HS-5 (cell line): Measurements from ENCODE around the gene PUS7L.
"Not testable (repeated sequence)": the region's sequence is repeated elsewhere in the genome, so short reads cannot be mapped to it uniquely, and the experiment has no call there.

Experiments
- DNase-seq: peaks from one replicate; pipeline ENCODE4 v3.0.0-alpha.2; 2012; ENCODE audit warnings: low read depth

Gene PUS7L

DNA sequence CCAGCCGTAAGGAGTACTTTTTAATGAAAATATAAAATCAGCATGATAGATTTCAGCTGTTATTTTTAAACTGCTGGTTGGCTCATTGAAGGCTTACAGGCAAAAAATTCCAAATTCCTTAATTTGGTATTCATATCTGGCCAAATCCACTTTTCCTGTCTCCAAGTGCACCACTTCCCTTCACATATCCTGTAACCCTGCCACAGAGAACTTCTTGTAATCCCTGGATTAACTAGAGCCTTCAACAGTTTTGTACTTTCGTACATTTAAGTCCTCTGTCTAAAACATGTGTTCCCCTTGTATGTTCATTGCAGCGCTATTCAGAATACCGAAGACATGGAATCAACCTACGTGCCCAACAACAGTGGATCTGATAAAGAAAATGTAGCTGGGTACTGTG, 9.6 kb downstream of the PUS7L start:
- DNase-seq, result no peak

DNA sequence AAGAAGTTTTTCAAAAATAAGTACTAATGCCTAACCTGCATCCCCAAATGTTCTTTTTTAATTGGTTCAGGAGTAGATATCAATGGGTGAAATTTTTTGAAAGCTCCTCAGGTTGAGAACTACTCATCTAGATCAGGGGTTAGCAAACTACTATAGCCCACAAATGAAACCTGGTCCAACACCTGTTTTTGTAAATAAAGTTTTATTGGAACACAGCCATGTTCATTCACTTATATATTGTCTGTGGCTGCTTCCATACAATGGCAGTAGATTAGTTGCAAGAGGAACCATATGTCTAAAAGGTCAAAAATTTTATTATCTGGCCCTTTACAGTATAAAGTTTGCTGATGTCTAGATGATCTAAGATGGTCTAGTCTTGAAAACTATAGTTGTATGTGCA, 13.8 kb downstream of the PUS7L start:
- DNase-seq, result no peak

DNA sequence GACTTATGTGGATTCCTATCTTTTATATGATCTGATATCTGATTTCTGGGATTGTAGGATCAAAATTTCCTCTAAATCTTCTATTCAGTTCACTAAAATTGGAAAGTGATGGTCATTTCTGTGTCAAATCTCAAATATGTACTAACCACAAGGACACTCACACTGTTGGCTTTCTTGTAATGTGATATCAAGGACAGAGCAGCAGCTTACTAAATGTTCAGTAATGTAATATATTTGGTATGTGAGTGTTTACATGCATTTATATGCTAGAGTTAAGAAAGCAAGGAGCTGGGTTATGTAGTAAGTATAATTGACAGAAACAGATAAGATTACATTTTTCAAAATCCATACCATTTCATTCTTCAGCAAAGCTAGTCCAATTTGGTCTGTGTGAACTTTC, 16.5 kb downstream of the PUS7L start:
- peak; percentile 80 for DNase-seq

DNA sequence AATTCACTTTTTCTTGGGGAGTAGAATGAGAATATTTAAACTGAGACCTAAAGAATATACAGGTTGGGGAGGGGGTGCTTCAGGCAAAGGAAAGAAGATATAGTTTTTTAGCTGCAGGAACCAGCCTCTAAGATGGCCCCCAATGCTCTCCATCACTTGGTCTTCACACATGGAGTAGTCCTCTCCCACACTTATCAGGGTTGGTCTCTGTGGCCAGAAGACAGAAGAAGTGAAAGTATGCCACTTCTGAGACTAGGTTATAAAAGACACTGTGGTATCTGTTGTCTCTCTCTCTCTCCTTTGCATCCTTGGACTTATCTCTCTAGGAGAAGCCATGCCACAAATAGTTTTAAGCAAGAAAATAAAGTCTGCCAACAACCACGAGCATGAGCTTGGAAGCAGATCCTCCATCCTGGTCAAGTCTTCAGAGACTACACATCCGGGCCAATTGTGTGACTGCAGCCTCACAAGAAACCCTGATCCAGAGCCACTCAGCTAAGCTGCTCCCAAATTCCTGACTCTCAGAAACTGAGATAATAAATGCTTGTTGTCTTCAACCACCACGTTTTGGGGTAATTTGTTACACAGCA, 18.0 kb downstream of the PUS7L start:
- DNase-seq, result no peak

DNA sequence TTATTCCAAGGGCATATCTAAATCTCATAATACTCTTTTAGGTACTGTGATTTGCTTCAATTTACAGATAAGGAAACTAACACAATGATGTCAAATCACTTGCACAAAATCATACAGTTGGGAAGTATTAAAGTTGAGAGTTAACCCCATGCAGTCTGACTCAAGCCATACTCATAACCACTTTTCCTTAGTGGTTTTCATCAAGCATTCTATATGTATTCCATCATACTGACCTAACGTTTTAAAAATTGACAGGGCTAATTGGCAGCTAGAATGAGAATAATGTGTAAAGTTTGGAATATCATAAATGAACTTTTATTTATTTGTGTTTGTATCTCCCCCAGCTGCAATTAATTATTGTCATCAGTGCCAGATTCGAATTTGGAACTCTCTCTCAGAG, 20.9 kb downstream of the PUS7L start:
- peak; percentile 78 for DNase-seq

DNA sequence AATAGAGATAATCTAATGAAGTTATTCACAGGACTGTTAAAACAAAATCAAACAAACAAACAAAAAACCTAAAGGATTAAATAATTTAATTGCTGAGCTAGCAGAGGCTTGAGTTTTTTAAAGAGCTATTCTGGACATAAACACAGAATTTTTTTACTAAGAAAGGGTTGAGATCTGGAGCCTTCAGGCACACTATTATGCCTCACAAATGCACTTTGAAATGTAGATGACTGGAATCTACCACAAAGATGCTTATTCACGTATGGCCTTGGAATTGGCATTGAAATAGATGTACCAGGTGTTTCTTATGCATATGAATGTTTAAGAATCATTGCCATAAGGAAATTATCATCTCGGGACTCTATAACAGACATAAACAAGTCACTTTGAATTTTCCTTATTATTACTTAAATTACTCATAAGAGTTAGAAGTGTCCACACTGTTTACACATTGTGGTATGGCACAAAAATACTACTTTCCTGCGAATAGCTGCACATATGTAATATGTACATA, 21.6 kb downstream of the PUS7L start:
- no peak for DNase-seq

DNA sequence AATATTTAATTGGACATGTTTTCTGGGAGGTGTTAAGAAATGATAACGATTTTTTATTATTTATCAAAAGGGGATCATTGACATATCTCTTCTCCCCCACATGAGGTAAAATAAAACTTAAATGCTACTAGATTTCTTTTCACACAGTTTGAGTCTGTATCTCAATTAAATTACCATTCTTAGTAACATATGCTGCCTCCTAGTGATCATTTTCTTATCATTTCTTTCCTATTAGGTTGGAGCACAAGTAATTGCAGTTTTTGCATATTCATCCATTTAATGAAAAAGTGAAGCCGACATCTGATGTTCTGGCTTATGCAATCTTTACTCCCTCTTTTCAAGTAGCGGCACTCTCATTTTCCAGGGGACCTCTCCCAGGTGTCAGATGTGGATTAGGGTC, 24.9 kb downstream of the PUS7L start:
- DNase-seq, result no peak

DNA sequence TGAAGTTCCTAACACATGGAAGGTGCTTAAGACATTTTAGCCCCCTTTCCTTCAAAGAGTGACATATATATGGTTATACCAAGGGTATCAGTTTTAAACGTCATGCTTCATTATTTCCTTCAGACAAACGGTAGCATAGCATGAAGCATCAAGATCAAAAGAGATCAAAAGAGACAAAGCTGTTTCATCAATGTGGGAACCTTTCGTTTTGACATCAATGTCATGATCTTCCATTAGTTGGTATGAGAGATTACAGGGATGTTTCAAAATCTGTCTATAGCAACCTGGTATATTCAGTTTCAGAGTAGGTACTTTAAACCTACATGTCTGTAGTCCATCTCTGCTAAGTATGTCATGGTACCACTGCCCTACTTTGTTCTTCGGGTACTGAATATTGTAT, 28.3 kb downstream of the PUS7L start:
- no peak for DNase-seq

DNA sequence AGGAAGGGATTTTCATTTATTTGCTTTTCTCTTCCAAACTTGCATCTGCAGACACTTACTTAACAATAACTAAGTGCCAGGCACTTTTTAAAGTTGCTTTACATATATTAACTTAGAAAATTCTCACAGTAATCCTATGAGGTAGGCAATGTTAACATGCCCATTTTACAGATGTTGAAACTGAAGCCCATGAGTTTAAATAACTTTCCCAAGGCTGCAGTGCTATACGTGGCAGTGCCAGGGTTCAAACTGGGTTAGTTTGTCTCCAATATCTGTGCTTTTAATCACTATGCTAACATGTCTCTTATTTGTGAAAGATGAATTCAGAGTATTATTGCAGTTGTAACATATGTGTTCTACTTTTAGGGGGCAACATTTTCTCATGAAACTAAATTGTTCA, 29.9 kb downstream of the PUS7L start:
- DNase-seq, result no peak

DNA sequence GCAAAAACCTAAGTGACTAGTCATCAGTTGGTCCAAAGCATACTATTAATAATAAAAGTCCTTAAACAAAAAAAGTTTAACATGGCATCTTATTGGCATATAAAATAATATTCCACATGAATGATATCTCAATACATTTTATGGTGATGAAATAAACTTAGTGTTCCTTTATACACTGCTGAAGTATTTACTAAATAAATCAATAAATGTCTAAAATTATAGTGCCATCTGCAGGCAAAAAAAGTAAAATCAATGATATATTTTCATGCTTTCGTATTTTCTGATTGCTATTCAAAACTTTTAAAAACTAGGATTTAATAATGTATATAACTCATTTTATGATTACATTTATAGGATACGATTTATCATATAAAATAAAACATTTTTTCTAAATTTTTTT, 30.5 kb downstream of the PUS7L start:
- DNase-seq, result no peak

DNA sequence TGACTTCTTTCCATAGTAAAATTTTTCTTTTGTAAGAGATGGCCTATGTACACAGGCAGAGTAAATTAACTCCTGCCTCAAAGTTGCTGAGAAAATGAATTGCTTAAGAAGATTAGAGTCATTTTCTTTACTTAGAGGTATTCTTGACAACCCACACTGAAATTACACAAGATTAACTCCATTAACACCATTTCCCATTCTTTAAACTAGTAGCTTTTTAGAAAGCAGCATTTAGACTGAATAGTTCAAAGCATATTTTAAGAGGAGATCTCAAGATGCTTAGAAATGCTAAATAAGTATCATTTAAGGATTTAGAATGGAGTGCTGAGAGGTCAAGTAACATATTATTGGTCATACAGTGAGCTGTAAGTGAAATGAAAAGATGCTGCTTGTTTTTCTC, 35.5 kb downstream of the PUS7L start:
- DNase-seq, result no peak

DNA sequence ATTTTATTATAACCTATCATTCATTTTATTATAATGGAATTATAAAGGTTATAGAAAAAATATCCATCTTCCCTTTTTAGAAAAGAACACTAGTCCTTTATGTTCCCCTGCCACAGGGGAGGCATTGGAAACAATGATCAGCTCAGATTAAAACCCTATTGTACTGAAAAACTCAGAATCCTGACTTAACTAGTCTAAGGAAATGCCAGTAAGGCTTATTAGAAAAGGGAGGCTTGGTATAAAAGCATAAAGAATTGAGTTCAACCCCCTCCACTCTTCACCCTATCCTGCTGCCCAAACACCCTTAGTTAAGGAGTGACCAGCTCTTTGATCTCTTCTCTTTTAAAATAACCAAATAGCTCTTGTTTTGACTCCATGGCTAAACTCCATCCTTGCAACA, 36.0 kb downstream of the PUS7L start:
- no peak for DNase-seq

DNA sequence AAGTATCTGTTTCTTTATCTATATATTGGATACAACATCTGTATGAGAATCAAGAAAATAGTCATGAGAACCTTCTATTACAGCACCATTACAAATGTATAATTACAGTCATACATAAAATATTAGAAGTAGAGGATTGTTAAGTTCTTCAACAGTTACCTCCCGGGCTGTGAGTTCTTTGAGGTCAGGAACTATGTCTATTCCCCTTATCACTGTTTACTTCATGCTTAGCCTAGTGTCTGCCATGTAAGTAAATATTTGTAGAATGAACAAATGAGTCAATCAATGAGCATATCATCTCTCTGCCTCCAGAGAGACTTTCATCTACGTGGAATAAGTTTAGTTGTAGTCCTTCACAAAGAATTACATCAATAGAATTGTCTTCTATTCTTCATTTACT, 47.2 kb downstream of the PUS7L start:
- no peak for DNase-seq

DNA sequence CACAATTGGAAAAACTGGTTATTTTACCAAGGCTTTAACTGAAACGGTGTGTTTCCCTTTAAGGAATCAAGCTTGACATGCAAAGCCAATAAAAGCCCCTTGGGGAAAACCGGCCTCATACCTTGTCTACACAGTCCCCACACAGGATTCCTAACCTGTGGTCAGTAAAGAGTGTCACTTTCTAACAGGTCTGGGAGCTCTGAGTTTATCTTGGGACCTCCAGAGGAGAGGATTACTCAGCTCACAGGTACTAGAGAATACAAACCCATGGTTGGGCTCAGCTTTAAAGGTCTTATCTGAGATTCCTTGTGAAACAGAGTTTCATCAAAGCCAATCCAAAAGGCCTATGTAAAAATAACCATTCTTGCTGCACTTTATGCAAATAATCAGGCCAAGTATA, 54.8 kb downstream of the PUS7L start:
- not testable (repeated sequence) for DNase-seq

DNA sequence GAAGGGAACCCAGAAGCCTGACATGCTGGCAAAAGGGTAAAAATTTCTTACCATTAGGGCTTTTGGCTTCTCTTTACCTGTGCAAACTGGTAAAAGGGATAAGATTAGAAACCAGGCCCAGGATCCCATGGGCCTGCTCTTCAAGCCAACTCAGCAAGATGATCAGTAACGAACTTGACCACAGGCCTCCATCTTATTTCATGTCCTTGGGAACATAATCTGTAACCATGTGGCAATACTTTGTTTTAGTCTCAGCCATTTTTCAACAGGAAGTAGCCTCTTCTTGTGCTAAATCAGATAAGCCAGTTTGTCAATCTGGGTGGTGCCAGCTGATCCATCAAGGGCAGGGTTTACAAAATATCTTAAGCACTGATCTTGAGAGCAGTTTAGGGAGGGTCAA, 57.4 kb downstream of the PUS7L start:
- not testable (repeated sequence) for DNase-seq

DNA sequence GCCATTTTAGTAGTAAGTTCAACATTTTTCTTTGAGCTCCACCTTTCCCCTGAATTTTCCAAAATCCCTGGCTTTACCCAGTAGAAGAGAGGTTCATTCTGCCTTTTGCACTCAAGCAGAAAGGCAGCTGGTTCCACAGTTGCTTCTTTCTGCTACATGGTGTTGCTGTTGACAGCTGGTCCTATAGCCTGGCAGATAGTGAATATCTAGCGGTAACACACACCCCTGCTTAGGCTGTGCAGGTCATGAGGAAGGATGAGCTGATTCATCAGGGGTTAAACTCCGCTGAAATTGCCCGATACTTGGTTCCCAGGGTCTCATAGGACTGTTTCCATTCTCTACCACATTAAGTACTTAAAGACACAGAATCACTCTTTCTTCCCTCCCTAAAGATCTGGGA, 62.4 kb downstream of the PUS7L start:
- no peak for DNase-seq

DNA sequence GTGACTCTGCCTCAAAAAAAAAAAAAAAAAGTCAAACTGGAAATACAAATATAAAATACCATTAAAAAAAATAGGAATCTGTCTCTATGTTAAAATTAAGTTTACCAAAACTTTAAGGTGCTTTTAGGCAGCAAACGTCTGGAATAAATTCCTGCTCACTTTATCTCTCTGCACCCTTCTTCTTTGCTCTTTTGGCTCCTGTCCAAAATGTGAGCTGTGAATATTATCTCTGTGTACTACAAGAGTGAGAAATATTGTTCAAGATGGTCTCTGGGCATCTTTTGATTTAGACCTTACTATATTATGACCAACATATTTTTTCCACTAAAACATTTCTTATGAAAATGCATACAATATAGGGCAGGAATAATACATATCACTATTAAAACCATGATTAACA, 63.7 kb downstream of the PUS7L start:
- DNase-seq, result no peak

DNA sequence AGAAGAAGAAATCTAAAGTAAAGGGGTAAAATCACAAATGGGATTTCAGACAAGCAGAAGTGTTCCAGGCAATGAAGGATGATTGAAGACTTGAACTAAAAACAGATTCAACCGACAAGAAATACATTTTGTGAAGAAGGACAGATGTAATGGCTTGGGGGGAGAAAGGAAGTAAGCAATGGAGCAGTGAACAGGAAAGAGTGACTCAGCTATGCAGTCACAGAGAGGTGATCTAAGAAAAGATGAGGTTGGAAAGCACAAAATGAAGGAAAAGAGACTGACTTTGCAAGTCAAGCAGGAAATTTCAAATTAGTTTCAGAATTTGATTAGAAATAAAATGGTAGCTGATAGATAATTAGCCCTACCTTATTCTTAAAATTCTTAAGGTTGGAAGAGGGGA, 66.5 kb downstream of the PUS7L start:
- DNase-seq, result peak; percentile 16

DNA sequence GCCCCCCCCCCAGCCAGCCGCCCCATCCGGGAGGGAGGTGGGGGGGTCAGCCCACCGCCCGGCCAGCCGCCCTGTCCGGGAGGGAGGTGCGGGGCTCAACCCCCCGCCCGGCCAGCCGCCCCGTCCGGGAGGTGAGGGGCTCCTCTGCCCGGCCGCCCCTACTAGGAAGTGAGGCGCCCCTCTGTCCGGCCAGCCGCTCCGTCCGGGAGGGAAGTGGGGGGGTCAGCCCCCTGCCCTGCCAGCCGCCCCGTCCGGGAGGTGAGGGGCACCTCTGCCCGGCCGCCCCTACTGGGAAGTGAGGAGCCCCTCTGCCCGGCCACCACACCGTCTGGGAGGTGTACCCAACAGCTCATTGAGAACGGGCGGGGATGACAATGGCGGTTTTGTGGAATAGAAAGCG, 73.1 kb downstream of the PUS7L start:
- not testable (repeated sequence) for DNase-seq

DNA sequence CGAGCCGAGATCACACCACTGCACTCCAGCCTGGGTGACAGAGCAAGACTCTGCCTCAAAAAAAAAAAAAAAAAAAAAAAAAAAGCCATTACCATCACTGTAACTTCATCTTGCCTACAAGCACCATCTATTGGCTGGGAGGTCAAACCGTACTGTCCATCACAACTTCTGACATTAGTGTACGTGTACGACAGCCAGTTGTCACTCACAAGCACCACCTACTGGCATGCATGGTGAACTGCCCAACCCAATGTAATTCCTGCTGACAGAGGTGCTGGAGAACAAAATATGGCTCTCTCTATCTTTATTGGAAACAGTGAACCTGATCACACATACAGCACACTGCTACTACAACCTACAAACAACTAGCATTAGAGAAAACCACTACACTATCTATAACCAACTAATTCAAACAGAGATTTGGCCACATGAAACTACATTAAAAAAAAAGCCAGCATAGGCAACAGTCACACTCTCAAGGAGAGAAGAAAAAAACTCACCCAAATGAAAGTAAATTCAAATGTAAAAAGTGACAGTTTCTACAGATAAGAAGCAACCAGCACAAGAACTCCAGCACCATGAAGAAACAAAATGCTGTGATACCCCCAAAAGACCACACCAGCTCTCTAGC, 82.3 kb downstream of the PUS7L start:
- DNase-seq, result no peak

DNA sequence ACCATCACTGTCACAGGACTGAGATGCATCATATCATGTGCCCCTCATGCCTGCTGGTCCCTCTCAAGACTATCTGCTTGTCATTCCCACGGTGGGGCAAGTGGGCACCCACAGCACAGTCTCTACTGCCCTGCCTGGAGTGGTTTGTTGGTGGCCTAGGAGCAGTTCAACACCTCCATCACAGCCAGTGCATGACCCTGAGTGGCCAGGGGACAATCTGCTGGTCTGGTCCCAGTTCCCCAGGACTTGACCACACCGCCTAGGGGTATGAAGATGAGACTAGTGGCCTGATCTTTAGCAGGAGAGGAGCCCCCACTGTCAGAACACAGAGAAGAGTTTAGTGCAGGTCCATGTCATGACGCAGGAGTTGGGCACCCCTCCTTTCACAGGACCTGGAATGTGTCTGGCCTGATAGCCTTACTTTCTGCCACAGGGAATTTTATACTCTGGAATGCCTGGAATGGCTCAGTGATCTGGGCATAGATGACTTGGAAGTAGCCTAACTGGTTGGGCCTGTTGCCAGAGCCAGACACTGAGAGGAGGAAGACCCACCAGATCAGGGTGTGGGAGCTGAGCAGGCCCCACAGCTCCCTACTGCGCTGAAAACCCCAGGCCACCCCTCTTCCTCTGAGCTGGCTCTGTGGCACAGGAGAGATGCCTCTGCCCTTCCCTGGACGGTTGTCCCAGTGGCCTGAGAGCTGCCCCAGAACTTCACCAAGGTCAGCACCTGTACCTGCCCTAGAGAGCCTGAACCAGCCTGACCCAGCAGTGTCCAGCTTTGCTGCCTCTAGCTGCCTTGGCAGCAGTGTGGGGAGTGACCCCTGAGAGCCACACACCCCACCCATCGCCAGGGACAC, 83.3 kb downstream of the PUS7L start:
- no peak for DNase-seq

DNA sequence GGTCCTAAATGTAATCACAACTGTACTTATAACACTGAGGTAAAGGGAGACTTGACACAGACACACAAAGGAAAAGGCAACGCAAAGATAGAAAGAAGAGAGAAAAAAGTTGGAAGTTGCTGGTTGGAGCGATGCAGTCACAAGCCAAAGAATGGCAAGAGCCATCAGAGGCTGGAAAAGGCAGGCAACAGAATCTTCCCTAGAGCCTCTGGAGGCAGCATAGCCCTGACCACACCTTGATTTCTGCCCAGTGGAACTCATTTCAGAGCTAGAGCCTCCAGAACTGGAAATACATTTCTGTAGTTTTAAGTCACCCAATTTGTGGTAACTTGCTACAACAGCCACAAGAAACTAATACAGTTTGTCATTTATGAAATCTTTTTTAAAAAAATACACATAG, 89.2 kb downstream of the PUS7L start:
- DNase-seq, result no peak
